Loucy (cell line): ENCODE data around the gene MIPEP.

ENCODE experiments used
- H2AFZ ChIP-seq: fragments of 200-600 bp; sonication (generic); 2 replicates; pipeline ENCODE4 v1.6.0; 2016; ENCODE audit warnings: antibody characterized with exemption, mild to moderate bottlenecking, low read length, moderate library complexity
- H3F3A ChIP-seq: fragments of 200-600 bp; 2 replicates; pipeline ENCODE4 v1.6.0; 2016; ENCODE audit warnings: antibody characterized with exemption, low read depth, mild to moderate bottlenecking
- H3K27me3 ChIP-seq: fragments of 200-600 bp; sonication (generic); 2 replicates; pipeline ENCODE4 v1.6.1; 2014; ENCODE audit warnings: low read length, mild to moderate bottlenecking; ENCODE audit not compliant: insufficient read depth, poor library complexity, severe bottlenecking
- H3K36me3 ChIP-seq: fragments of 200-600 bp; sonication (generic); 2 replicates; pipeline ENCODE4 v1.6.1; 2016; ENCODE audit warnings: low read length; ENCODE audit not compliant: insufficient read depth
- H3K4me1 ChIP-seq: fragments of 200-600 bp; sonication (generic); 2 replicates; pipeline ENCODE4 v1.5.1; 2014; ENCODE audit warnings: low read length, mild to moderate bottlenecking; ENCODE audit not compliant: insufficient read depth, poor library complexity, severe bottlenecking
- H3K4me2 ChIP-seq: fragments of 200-600 bp; sonication (generic); 2 replicates; pipeline ENCODE4 v1.6.0; 2014; ENCODE audit warnings: antibody characterized with exemption, low read length, low read depth, mild to moderate bottlenecking; ENCODE audit not compliant: poor library complexity, severe bottlenecking
- H3K4me3 ChIP-seq: fragments of 200-600 bp; sonication (generic); 2 replicates; pipeline ENCODE4 v1.5.1; 2014; ENCODE audit warnings: low read length, mild to moderate bottlenecking, mixed read lengths; ENCODE audit not compliant: poor library complexity, severe bottlenecking
- H3K79me2 ChIP-seq: fragments of 200-600 bp; sonication (generic); 2 replicates; pipeline ENCODE4 v1.6.1; 2014; ENCODE audit warnings: low read length; ENCODE audit not compliant: insufficient read depth
- H3K9ac ChIP-seq: fragments of 200-600 bp; sonication (generic); 2 replicates; pipeline ENCODE4 v1.6.0; 2014; ENCODE audit warnings: mild to moderate bottlenecking, low read depth, low read length, moderate library complexity; ENCODE audit not compliant: poor library complexity, severe bottlenecking
- H3K9me2 ChIP-seq: fragments of 200-600 bp; sonication (generic); replicated peaks from 2 replicates; pipeline ENCODE4 v1.6.1; 2016; ENCODE audit warnings: low read depth, low read length, mixed read lengths
- H3K9me3 ChIP-seq: fragments of 200-600 bp; sonication (generic); 2 replicates; pipeline ENCODE4 v1.6.1; 2014; ENCODE audit warnings: mild to moderate bottlenecking, antibody characterized with exemption, low read length, low read depth; ENCODE audit not compliant: insufficient read depth
- H4K20me1 ChIP-seq: fragments of 200-600 bp; sonication (generic); 2 replicates; pipeline ENCODE4 v1.6.0; 2014; ENCODE audit warnings: antibody characterized with exemption, low read length, mild to moderate bottlenecking; ENCODE audit not compliant: insufficient read depth, poor library complexity, severe bottlenecking
- EZH2phosphoT487 ChIP-seq: fragments of 200-600 bp; IDR thresholded peaks from 2 replicates; pipeline ENCODE4 v1.6.1; 2018; ENCODE audit warnings: antibody characterized with exemption, mild to moderate bottlenecking, moderate library complexity, borderline replicate concordance
- TF ChIP-seq, protein P1 (sequence below): fragments of 200-600 bp; sonication (generic); conservative IDR thresholded peaks from 2 replicates; pipeline ENCODE4 v1.5.1; 2014; ENCODE audit warnings: mild to moderate bottlenecking, antibody characterized with exemption, low read length

The MIPEP gene

GRCh38 chr13:23845105-23845725 is 44.0 kb downstream of the MIPEP start:
- Histone ChIP-seq H2AFZ (no peak overlapping the region), H3K9me2 (no peaks in the 10 kb centered on the region), H3F3A (no peaks in the 10 kb centered on the region; the same call in 1 of the 2 replicates), H3K79me2 (no peaks in the 10 kb centered on the region), H3K4me1 (peaks cover 66% of the 10 kb centered on the region), H3K4me2 (no peak overlapping the region), H4K20me1 (no peaks in the 10 kb centered on the region), H3K9me3 (no peaks in the 10 kb centered on the region), H3K9ac (no peak overlapping the region), H3K27me3 (no peaks in the 10 kb centered on the region), H3K4me3 (no peak overlapping the region), H3K36me3 (no peaks in the 10 kb centered on the region)
- TF ChIP-seq, protein P1, sequence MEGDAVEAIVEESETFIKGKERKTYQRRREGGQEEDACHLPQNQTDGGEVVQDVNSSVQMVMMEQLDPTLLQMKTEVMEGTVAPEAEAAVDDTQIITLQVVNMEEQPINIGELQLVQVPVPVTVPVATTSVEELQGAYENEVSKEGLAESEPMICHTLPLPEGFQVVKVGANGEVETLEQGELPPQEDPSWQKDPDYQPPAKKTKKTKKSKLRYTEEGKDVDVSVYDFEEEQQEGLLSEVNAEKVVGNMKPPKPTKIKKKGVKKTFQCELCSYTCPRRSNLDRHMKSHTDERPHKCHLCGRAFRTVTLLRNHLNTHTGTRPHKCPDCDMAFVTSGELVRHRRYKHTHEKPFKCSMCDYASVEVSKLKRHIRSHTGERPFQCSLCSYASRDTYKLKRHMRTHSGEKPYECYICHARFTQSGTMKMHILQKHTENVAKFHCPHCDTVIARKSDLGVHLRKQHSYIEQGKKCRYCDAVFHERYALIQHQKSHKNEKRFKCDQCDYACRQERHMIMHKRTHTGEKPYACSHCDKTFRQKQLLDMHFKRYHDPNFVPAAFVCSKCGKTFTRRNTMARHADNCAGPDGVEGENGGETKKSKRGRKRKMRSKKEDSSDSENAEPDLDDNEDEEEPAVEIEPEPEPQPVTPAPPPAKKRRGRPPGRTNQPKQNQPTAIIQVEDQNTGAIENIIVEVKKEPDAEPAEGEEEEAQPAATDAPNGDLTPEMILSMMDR: no peak
- no peak for TF ChIP-seq EZH2phosphoT487

DNA sequence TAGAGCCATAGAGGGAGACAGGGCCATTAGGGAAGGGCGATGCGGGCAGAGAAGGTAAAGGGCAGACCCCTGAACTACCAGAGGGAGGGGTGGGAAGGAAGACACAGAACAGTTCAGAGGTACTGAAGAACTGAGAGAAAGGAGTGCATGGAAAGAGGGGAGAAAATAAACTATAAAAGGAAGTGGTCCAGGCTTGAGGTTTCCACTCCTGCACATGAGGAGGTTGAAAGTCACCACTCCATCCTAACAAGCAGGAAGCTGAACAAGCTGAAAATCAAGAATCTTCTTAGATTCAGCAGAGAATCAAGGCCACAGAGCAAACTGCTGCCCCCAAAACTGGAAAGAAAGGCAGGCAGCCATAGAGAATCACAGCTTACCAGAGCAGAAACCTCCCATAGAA is 45.1 kb downstream of the MIPEP start:
- Histone ChIP-seq H2AFZ (0 out of 2 replicates have a peak overlapping the region, but pooled peaks have one; percentile 35), H3K4me1 (peaks cover 55% of the 10 kb centered on the region), H3K4me3 (no peak overlapping the region), H3K79me2 (no peaks in the 10 kb centered on the region), H3K36me3 (no peaks in the 10 kb centered on the region), H3K4me2 (peak overlapping the region; percentile 40), H3K9me2 (no peaks in the 10 kb centered on the region), H3K9ac (no peak overlapping the region), H3K27me3 (no peaks in the 10 kb centered on the region), H3F3A (no peaks in the 10 kb centered on the region; the same call in 1 of the 2 replicates), H4K20me1 (no peaks in the 10 kb centered on the region), H3K9me3 (no peaks in the 10 kb centered on the region)
- TF ChIP-seq, protein P1: no peak
- no peak for TF ChIP-seq EZH2phosphoT487

GRCh38 chr13:23843436-23843835 is 45.8 kb downstream of the MIPEP start:
- TF ChIP-seq, protein P1: no peak
- TF ChIP-seq EZH2phosphoT487: no peak
- Histone ChIP-seq H2AFZ (no peak overlapping the region), H3K9me2 (no peaks in the 10 kb centered on the region), H4K20me1 (no peaks in the 10 kb centered on the region), H3K4me3 (no peak overlapping the region), H3K4me2 (no peak overlapping the region), H3K36me3 (no peaks in the 10 kb centered on the region), H3K4me1 (peaks cover 48% of the 10 kb centered on the region), H3K27me3 (no peaks in the 10 kb centered on the region), H3F3A (no peaks in the 10 kb centered on the region; the same call in 1 of the 2 replicates), H3K9ac (no peak overlapping the region), H3K79me2 (no peaks in the 10 kb centered on the region), H3K9me3 (no peaks in the 10 kb centered on the region)
